K562 (cell line): Measurements from ENCODE around the gene MINDY4. TPM values are rescaled to one million over a fixed set of nuclear protein-coding genes. Genes with fewer than 3 reads are reported as not detected.

ENCODE experiments used
- ATAC-seq: fragments of 200-7000 bp; cut with Tn5 transposase; 3 replicates; pipeline ENCODE4 v1.9.1; 2020; ENCODE audit warnings: moderate library complexity
- BruUV-seq: library from RNA; stranded (reverse); fragments of 400-500 nt; replicated peaks from 2 replicates; lab custom pipeline; 2021; lab: Mats Ljungman, UMichigan
- CTCF ChIA-PET: fragments of 300-600 bp; formaldehyde crosslinking; extraction: SDS; loops from one replicate; lab custom pipeline; 2021; ENCODE audit warnings: low intra/inter-chr PET ratio; lab: Yijun Ruan, JAX
- POLR2A ChIA-PET: fragments of 300-600, 350-650 bp; sonication (Branson Sonifier 250); formaldehyde crosslinking; extraction: SDS; loops from one replicate; lab custom pipeline; 2021; ENCODE audit warnings: antibody characterized with exemption, inconsistent platforms; lab: Yijun Ruan, JAX
- DNase-seq, 4 experiments: peaks; one replicate each; pipeline versions ENCODE4 v3.0.0 to v3.0.0-alpha.2; 2011 to 2018; ENCODE audit warnings: low spot score in 3 of 4, mixed read lengths in 3 of 4; ENCODE audit errors: extremely low read depth in 1 of 4
- FAIRE-seq: peaks from 2 replicates; lab custom pipeline; 2011; peaks lifted over from hg19 to GRCh38; lab: Jason Lieb, UNC
- H2AFZ ChIP-seq: 2 replicates; pipeline ENCODE4 v1.6.0; 2011; ENCODE audit warnings: low read depth, low read length, control low read depth, inconsistent platforms
- H3K27ac ChIP-seq: fragments of 200-600 bp; 3 replicates; pipeline ENCODE4 v1.8.0; 2011; ENCODE audit warnings: low read depth, mild to moderate bottlenecking, control low read depth, inconsistent platforms, low read length, moderate library complexity, mixed read lengths; ENCODE audit errors: extremely low read depth
- H3K27me3 ChIP-seq, 2 experiments: fragments of 300-600 bp in 1 of 2; 2 replicates in 1 of 2; 3 replicates in 1 of 2; pipeline versions ENCODE4 v1.6.0 to v1.8.0; 2011; ENCODE audit warnings: inconsistent platforms in 2 of 2, low read length in 2 of 2, mild to moderate bottlenecking in 1 of 2, mixed read lengths in 1 of 2, moderate library complexity in 1 of 2; ENCODE audit not compliant: control insufficient read depth in 2 of 2, insufficient read depth in 2 of 2
- H3K36me3 ChIP-seq: fragments of 300-600 bp; 3 replicates; pipeline ENCODE4 v1.8.0; 2011; ENCODE audit warnings: mild to moderate bottlenecking, low read length, inconsistent platforms; ENCODE audit not compliant: control insufficient read depth, insufficient read depth
- H3K4me1 ChIP-seq, 2 experiments: fragments of 200-600 bp in 1 of 2; replicated peaks in 1 of 2; 2 replicates in 1 of 2; 3 replicates in 1 of 2; pipeline versions ENCODE4 v1.5.1 to v1.8.0; 2011; ENCODE audit warnings: inconsistent platforms in 2 of 2, low read length in 2 of 2, mild to moderate bottlenecking in 1 of 2, mixed read lengths in 1 of 2, moderate library complexity in 1 of 2; ENCODE audit not compliant: control insufficient read depth in 2 of 2, insufficient read depth in 2 of 2
- H3K4me2 ChIP-seq: 2 replicates; pipeline ENCODE4 v1.6.1; 2011; ENCODE audit warnings: low read length, control low read depth, inconsistent platforms, mixed read lengths; ENCODE audit not compliant: insufficient read depth
- H3K4me3 ChIP-seq: fragments of 200-600 bp; sonication (generic), shearing (Covaris generic); 2 replicates; pipeline ENCODE4 v1.5.1; 2016; ENCODE audit warnings: control low read depth, inconsistent platforms
- H3K79me2 ChIP-seq: fragments of 200-600 bp; 3 replicates; pipeline ENCODE4 v1.8.0; 2011; ENCODE audit warnings: low read length, inconsistent platforms; ENCODE audit not compliant: control insufficient read depth, insufficient read depth
- H3K9ac ChIP-seq, 2 experiments: 2 replicates each; pipeline versions ENCODE4 v1.6.0 to v1.6.1; 2011; ENCODE audit warnings: low read depth in 2 of 2, low read length in 2 of 2, control low read depth in 1 of 2, inconsistent platforms in 1 of 2, mild to moderate bottlenecking in 1 of 2, mixed read lengths in 1 of 2; ENCODE audit not compliant: insufficient read depth in 1 of 2
- H3K9me1 ChIP-seq: one replicate; pipeline ENCODE4 v1.6.0; 2011; ENCODE audit warnings: inconsistent platforms, mild to moderate bottlenecking, low read length, moderate library complexity; ENCODE audit not compliant: control insufficient read depth, insufficient read depth
- H3K9me3 ChIP-seq: replicated peaks from 2 replicates; pipeline ENCODE4 v1.5.1; 2011; ENCODE audit warnings: low read depth, low read length, inconsistent platforms; ENCODE audit not compliant: control insufficient read depth, insufficient read depth
- H4K20me1 ChIP-seq: replicated peaks from 2 replicates; pipeline ENCODE4 v1.6.1; 2011; ENCODE audit warnings: low read length, inconsistent platforms, mixed read lengths; ENCODE audit not compliant: control insufficient read depth, insufficient read depth
- ARNT ChIP-seq, 2 experiments: fragments of 450-650 bp; IDR thresholded peaks; 2 replicates each; pipeline ENCODE4 v1.6.1; 2016; ENCODE audit warnings: mild to moderate bottlenecking in 1 of 2
- ATF2 ChIP-seq: sonication (generic); formaldehyde crosslinking; IDR thresholded peaks from 2 replicates; pipeline ENCODE4 v1.8.1; 2022; ENCODE audit warnings: missing genetic modification reagents
- BCOR ChIP-seq: fragments of 450-650 bp; IDR thresholded peaks from 2 replicates; pipeline ENCODE4 v1.6.1; 2016
- CHD2 ChIP-seq: IDR thresholded peaks from 2 replicates; pipeline ENCODE4 v1.6.1; 2011; ENCODE audit warnings: low read depth, low read length
- FUS ChIP-seq: fragments of 200-400 bp; formaldehyde crosslinking; optimal IDR thresholded peaks from 2 replicates; pipeline ENCODE3; 2017; ENCODE audit warnings: low read depth, low read length
- JUNB ChIP-seq: fragments of 450-650 bp; formaldehyde crosslinking; conservative IDR thresholded peaks from 2 replicates; pipeline ENCODE4 v1.4.0; 2020; ENCODE audit warnings: mild to moderate bottlenecking
- JUND ChIP-seq, 2 experiments: IDR thresholded peaks; 2 replicates in 1 of 2; 3 replicates in 1 of 2; pipeline ENCODE4 v1.6.1; 2011; ENCODE audit warnings: borderline replicate concordance in 2 of 2, low read depth in 2 of 2, low read length in 2 of 2, improper control_type of control experiment in 1 of 2, missing biosample characterization in 1 of 2, missing genetic modification characterization in 1 of 2, missing genetic modification reagents in 1 of 2
- KAT7 ChIP-seq: sonication (generic); formaldehyde crosslinking; IDR thresholded peaks from 2 replicates; pipeline ENCODE4 v1.8.0; 2022; ENCODE audit warnings: missing genetic modification reagents, mild to moderate bottlenecking, borderline replicate concordance
- MBD2 ChIP-seq: sonication (generic); IDR thresholded peaks from 2 replicates; pipeline ENCODE4 v1.6.1; 2016; ENCODE audit warnings: low read depth, borderline replicate concordance
- PML ChIP-seq: IDR thresholded peaks from 2 replicates; pipeline ENCODE4 v1.6.1; 2012; ENCODE audit warnings: low read length, inconsistent platforms
- POLR2G ChIP-seq: fragments of 200-400 bp; formaldehyde crosslinking; IDR thresholded peaks from 2 replicates; pipeline ENCODE4 v1.6.1; 2017; ENCODE audit warnings: low read depth, mild to moderate bottlenecking, antibody characterized with exemption, low read length, moderate library complexity
- PURB ChIP-seq: sonication (generic); formaldehyde crosslinking; IDR thresholded peaks from 2 replicates; pipeline ENCODE4 v1.9.0; 2021; ENCODE audit warnings: low read depth, mild to moderate bottlenecking, missing genetic modification reagents
- SIN3A ChIP-seq, 2 experiments: fragments of 150-350 bp in 1 of 2; IDR thresholded peaks; 2 replicates each; pipeline ENCODE4 v1.6.1; 2011 to 2016; ENCODE audit warnings: borderline replicate concordance in 2 of 2, low read depth in 2 of 2, low read length in 2 of 2, mild to moderate bottlenecking in 2 of 2, moderate library complexity in 2 of 2; ENCODE audit not compliant: control insufficient read depth in 1 of 2
- SIN3B ChIP-seq: fragments of 450-650 bp; IDR thresholded peaks from 2 replicates; pipeline ENCODE4 v1.6.1; 2017; ENCODE audit warnings: low read depth, mild to moderate bottlenecking, moderate library complexity
- ZNF280B ChIP-seq: fragments of 250-450 bp; sonication (Bioruptor Pico); IDR thresholded peaks from 2 replicates; pipeline ENCODE4 v1.5.1; 2021; ENCODE audit warnings: mild to moderate bottlenecking
- ZNF589 ChIP-seq: fragments of 200-800 bp; sonication (Bioruptor generic); IDR thresholded peaks from 2 replicates; pipeline ENCODE4 v1.6.1; 2016; ENCODE audit warnings: low read depth, missing genetic modification characterization, missing compliant biosample characterization
- WGBS: fragments of 100-300 bp; shearing (Covaris generic); methylation state at CpG from one replicate; pipeline ENCODE4 v1.1.6; 2016; ENCODE audit warnings: low coverage, mixed read lengths; ENCODE audit not compliant: insufficient coverage; ENCODE audit errors: missing lambda C conversion rate; 5-methylcytosine and 5-hydroxymethylcytosine counted together
- in situ Hi-C: fragments of 300-500 bp; cut with MboI; formaldehyde crosslinking; loops from 4 replicates; pipeline ENCODE4 v1.15.0; 2018; ENCODE audit warnings: inconsistent platforms, mixed read lengths
- intact Hi-C: fragments of 100-400 bp; cut with micrococcal nuclease; formaldehyde crosslinking; loops from 2 replicates; pipeline ENCODE4 v1.14.2; 2022
- polyA plus RNA-seq, 8 experiments: library from polyadenylated mRNA; depleted of rRNA in 4 of 8; stranded (reverse) in 5 of 8; unstranded in 3 of 8; fragments of >200 nt; fragmentation: Nextera tagmentation in 2 of 8; fragmentation: Illumina TruSeq in 1 of 8; extraction: Ambion mirVana in 2 of 8; extraction: Trizol in 1 of 8; gene quantifications; 2 replicates each; pipeline versions ENCODE4 v1.2.1 to v1.2.3, GENCODE V29; 2011 to 2014; ENCODE audit warnings: inconsistent platforms in 1 of 8, missing spikeins in 1 of 8
- total RNA-seq, 7 experiments: library from RNA; depleted of rRNA in 6 of 7; stranded (reverse); fragments of >200 nt in 6 of 7; fragmentation: Illumina TruSeq in 2 of 7; extraction: Trizol in 2 of 7; gene quantifications; 2 replicates each; pipeline versions ENCODE4 v1.2.1 to v1.2.3, GENCODE V29; 2011 to 2021; ENCODE audit warnings: low replicate concordance in 1 of 7

The MINDY4 gene
- total and polyA plus RNA-seq, 9 of the 15 experiments (the other 6 are each of a cell fraction or from before 2014, with no cell fraction given) = 2.1 to 16.7 (median 11.0) TPM

DNA sequence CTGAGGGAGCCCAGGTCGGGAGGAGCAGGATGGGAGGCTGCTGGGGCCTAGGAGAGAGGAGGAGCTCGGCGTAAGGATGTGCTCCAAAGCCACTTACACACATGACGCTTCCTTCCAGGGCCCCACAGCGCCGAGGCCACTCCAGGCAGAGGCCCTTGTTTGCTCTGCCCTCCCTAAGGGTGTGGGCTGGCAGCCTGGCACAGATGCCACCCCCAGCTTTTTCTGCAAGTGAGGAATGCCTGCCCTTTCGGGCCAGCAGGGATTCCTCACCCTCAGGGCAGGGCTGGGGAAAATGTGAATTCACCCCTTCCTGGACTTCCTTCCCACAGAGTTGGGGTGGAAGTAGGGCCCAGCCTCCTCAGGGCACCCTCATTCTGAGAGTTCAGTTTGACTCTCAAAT lies 134.8 kb downstream of the MINDY4 start:
- no peak for TF ChIP-seq BCOR
- TF ChIP-seq KAT7 (CRISPR knock-in tag) = no peak
- TF ChIP-seq MBD2 = no peak
- TF ChIP-seq PURB (CRISPR knock-in tag) = no peak
- TF ChIP-seq SIN3B = no peak
- no peak for TF ChIP-seq POLR2G
- no peak for TF ChIP-seq JUND (IDR thresholded peaks at IDR 0.05; ENCODE audit: borderline replicate concordance, low read depth, low read length)
- TF ChIP-seq JUND (tag; IDR thresholded peaks at IDR 0.05; ENCODE audit: borderline replicate concordance, low read depth, low read length) = no peak
- no peak for TF ChIP-seq FUS
- no peak for TF ChIP-seq JUNB (CRISPR knock-in tag)
- no peak for TF ChIP-seq SIN3A (IDR thresholded peaks at IDR 0.05; ENCODE audit: borderline replicate concordance in 2 of 2, control insufficient read depth in 1 of 2, low read depth in 2 of 2, low read length in 2 of 2)
- no peak for TF ChIP-seq ZNF589
- TF ChIP-seq ZNF280B (CRISPR knock-in tag) = no peak
- TF ChIP-seq ARNT (IDR thresholded peaks at IDR 0.05) = no peak
- TF ChIP-seq CHD2 = no peak
- TF ChIP-seq PML = no peak
- no peak for TF ChIP-seq ATF2
- Histone ChIP-seq H2AFZ (no peak overlapping the region), H4K20me1 (no peaks in the 10 kb centered on the region; the same call in 1 of the 2 replicates), H3K4me3 (no peak overlapping the region), H3K9ac (peak overlapping the region in 1 of 2 experiments; percentile 4; a peak in 1 of 4 replicates), H3K9me1 (no peaks in the 10 kb centered on the region), H3K27me3 (no peaks in the 10 kb centered on the region), H3K9me3 (no peaks in the 10 kb centered on the region), H3K27ac (no peak overlapping the region), H3K4me1 (peaks cover 17 to 80% of the 10 kb centered on the region in 2 experiments; a peak in 4 of 5 replicates), H3K4me2 (peak overlapping the region; percentile 21; the same call in 1 of the 2 replicates), H3K79me2 (no peaks in the 10 kb centered on the region), H3K36me3 (no peaks in the 10 kb centered on the region)
- CTCF ChIA-PET = no interaction called here
- ATAC-seq (no peak), FAIRE-seq (no peak), DNase-seq (no peak)
- intact Hi-C loops = no loop called here
- POLR2A ChIA-PET = no interaction called here
- WGBS = 64% methylated on average over 7 of the region's 7 CpGs
- no TSS peak for BruUV-seq
- in situ Hi-C loops = no loop called here
